Dendritic cell treated with granulocyte-macrophage colony-stimulating factor and Interleukin-4, amounts not matched to agents 40 ng/mL and 50 ng/mL, for 4 days (primary cell): ENCODE results near the gene RTN4R.
"Not testable (repeated sequence)": the region's sequence is repeated elsewhere in the genome, so short reads cannot be mapped to it uniquely, and the experiment has no call there.

Experiments
- H3K27ac Mint-ChIP-seq: one replicate; pipeline ENCODE4 v1.8.0; 2022; ENCODE audit warnings: mild to moderate bottlenecking, mixed read lengths
- H3K27me3 Mint-ChIP-seq: one replicate; pipeline ENCODE4 v1.8.0; 2022; ENCODE audit warnings: mild to moderate bottlenecking, mixed read lengths
- H3K36me3 Mint-ChIP-seq: one replicate; pipeline ENCODE4 v1.8.0; 2022; ENCODE audit warnings: low read depth, mixed read lengths
- H3K4me1 Mint-ChIP-seq: one replicate; pipeline ENCODE4 v1.8.0; 2022; ENCODE audit warnings: low read depth, mixed read lengths
- H3K4me3 Mint-ChIP-seq: one replicate; pipeline ENCODE4 v1.8.0; 2022; ENCODE audit warnings: mild to moderate bottlenecking, moderate library complexity, mixed read lengths
- H3K9me3 Mint-ChIP-seq: one replicate; pipeline ENCODE4 v1.8.0; 2022; ENCODE audit warnings: mixed read lengths
- intact Hi-C: fragments of 100-400 bp; cut with micrococcal nuclease; formaldehyde crosslinking; loops from one replicate; pipeline ENCODE4 v1.15.0; 2022

Gene RTN4R

DNA sequence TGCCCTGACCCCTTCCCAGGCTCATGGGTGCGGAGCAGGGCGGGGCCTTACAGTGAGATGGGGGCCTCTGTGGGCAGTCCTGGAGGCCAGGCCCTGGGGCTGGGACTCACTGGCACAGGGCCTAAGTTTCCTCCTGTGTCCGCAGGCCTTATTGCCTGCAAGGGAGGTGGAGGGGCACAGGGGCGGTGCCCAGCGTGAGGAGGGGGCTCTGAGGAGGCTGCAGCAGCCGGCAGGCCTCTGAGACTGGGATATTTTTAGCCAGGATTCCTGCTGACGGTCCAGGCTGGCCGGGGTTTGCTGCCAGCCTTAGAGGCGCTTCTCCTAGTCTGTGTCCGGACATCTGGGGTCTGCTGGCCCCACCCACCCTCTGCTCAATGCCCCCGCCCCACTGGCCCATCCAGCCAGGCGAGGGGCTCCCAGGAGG, 5.7 kb upstream of the RTN4R start:
- H3K27ac Mint-ChIP-seq, result no peak overlapping the region
- H3K36me3 Mint-ChIP-seq, result no peaks in the 10 kb centered on the region
- no peaks in the 10 kb centered on the region for H3K9me3 Mint-ChIP-seq
- no peak overlapping the region for H3K4me3 Mint-ChIP-seq
- intact Hi-C loops, result no loop called here
- peaks cover 15% of the 10 kb centered on the region for H3K27me3 Mint-ChIP-seq
- H3K4me1 Mint-ChIP-seq, result peaks cover 15% of the 10 kb centered on the region

DNA sequence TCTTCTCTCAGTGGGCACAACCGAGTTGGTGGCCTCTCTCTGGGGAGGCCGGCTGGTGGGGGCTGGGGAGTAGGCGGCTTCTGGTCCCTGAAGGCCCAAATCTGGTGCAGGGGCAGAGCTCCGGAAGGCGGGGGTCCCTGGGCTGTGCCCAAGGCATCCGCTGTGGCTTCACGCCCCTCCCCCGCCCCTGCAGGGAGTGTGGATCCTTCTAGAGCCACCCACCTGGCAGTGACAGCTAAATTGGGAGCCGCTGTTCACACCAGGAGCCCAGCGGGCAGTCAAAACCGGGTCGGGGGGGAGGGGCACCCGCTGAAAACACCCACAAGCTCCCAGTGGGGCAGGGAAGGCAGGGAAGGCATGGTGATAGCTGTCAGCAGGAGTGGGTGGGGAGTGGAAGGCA, 4.6 kb upstream of the RTN4R start:
- H3K27me3 Mint-ChIP-seq, result peaks cover 20% of the 10 kb centered on the region
- no peak overlapping the region for H3K4me3 Mint-ChIP-seq
- intact Hi-C loops, result no loop called here
- no peak overlapping the region for H3K27ac Mint-ChIP-seq
- H3K4me1 Mint-ChIP-seq, result peaks cover 18% of the 10 kb centered on the region
- no peaks in the 10 kb centered on the region for H3K9me3 Mint-ChIP-seq
- no peaks in the 10 kb centered on the region for H3K36me3 Mint-ChIP-seq

DNA sequence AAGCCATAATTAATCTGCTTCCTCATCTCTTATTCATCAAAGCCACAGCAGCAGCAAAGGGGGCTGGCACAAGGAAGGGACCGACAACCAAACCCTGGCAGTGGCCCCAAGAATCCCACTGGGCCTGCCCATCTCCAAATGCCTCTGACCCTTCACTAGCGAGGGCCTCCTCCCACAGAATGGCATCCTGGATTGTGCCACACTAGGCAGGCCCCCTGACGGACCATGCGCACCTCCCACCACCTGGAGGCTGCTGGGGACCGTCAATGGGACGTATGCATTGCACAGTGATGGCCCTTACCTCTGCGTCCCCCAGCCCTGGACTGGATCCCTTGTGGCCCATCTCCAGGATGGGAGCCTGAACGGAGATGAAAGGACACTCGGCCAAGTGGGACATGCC, 4.1 kb upstream of the RTN4R start:
- H3K9me3 Mint-ChIP-seq, result no peaks in the 10 kb centered on the region
- no peak overlapping the region for H3K4me3 Mint-ChIP-seq
- H3K4me1 Mint-ChIP-seq, result peaks cover 18% of the 10 kb centered on the region
- H3K27me3 Mint-ChIP-seq, result peaks cover 25% of the 10 kb centered on the region
- H3K36me3 Mint-ChIP-seq, result no peaks in the 10 kb centered on the region
- intact Hi-C loops, result no loop called here
- no peak overlapping the region for H3K27ac Mint-ChIP-seq

DNA sequence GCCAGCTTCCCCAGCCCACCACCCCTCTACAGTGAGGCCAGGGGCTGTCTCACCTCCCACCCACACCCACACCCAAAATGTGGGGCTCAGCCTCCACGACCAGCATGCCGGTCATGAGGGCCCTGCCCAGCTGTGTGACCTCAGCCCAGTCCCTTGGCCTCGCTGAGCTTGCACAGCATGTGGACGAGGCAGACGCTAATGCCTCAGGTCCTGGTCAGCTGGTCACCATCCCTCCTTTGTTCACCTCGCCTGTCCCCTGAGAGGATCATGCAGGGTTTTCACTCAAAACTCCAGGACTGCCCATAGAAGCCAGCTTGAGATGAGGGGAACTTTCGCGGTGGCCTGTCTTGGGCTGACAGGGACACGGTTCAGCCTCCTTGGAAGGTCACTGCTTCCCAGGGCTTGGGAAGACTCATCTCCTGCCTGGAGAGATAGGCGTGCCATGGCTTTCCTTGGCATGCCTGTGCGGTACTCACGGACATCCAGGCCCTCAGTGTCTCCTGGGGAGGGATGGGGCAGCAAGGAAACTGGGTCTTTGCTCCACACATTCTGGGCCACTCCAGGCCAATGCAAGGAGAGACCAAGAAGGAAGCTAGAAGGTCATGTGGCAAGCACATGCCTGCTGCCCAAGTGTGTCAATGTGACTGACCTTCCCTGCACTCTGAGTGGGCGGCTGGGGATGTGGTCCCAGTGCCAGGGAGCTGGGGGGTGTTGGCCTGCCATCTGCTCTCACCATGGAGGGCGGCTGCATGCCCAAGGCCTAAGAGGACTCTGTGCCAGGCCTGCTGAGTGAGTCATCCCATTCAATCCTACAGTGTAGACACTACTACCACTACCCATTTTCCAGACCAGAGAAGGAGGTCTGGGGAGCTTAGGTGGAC, 3.2 kb upstream of the RTN4R start:
- no peaks in the 10 kb centered on the region for H3K9me3 Mint-ChIP-seq
- peaks cover 18% of the 10 kb centered on the region for H3K4me1 Mint-ChIP-seq

DNA sequence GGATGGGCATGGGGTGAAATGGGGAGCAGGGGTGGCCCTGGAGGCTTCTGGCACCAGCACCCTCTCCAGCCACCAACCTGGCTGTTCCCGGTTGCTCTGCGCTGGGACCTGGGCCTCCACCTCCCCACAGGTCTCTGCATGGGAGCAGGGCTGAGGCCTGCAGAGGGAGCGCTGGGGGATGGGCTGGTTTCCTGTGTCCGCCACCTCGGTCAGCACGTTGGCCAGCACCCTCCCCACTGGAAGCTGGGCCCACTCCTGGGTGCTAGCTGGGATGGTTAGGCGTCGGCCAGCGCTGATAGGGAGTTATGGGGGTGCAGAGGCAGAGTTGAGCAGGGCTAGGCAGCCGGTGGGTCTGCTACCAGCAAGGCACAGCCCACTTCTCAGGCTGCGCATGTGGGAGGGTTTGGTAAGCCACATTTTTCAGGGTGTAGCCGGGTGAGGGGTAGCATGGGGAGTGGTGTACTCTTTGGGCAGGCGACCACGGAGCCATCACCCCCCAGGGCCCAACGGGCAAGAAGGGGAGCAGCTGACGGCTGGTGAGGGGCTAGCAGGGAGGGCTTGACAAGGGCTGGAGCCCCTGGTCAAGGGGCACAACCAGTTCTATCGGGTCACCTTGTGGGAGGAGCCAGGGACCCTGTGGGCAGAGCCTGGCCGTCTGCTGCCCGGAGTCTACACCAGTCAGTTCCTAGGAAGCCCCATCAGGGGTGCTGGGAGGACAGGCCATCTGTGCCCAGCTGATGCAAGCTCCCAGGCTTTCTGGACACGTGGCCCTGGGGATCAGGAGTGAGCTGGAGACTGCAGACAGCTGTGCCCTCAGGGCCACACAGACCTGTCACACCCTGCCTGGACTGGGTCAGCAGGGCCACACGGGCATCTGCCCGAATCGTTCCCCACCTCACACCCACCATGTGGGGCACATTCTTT, 2.3 kb upstream of the RTN4R start:
- H3K4me3 Mint-ChIP-seq, H3K9me3 Mint-ChIP-seq, H3K27ac Mint-ChIP-seq, intact Hi-C loops, H3K36me3 Mint-ChIP-seq: not testable (repeated sequence)
- peaks cover 36% of the 10 kb centered on the region for H3K27me3 Mint-ChIP-seq
- peaks cover 18% of the 10 kb centered on the region for H3K4me1 Mint-ChIP-seq

More for the DNA sequence above, 3.2 kb upstream of the RTN4R start:
- no peak overlapping the region for H3K4me3 Mint-ChIP-seq
- intact Hi-C loops, result no loop called here
- peaks cover 33% of the 10 kb centered on the region for H3K27me3 Mint-ChIP-seq
- no peaks in the 10 kb centered on the region for H3K36me3 Mint-ChIP-seq
- H3K27ac Mint-ChIP-seq, result no peak overlapping the region

DNA sequence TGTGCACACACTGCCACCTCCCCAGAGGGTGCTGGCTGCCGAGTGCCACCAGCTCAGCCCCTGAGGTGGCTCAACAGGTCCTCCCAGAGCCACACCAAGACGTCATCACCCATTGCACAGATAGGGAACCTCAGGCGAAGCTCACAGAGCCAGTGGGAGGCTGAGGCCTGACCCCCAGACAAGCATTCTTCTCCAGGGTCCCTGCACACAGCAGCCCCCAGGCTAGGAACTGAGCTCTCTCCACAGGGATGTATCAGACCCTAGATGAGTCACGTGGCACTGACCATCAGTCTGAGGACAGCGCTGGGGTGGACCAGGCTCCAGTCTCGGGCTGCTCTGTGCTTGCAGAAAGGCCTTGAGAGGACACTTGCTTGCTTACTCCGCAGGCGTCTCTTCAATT, 1.6 kb upstream of the RTN4R start:
- H3K27ac Mint-ChIP-seq, H3K4me3 Mint-ChIP-seq, H3K36me3 Mint-ChIP-seq, H3K9me3 Mint-ChIP-seq, intact Hi-C loops: not testable (repeated sequence)
- Mint-ChIP-seq H3K4me1 (peaks cover 18% of the 10 kb centered on the region), H3K27me3 (peaks cover 36% of the 10 kb centered on the region)

DNA sequence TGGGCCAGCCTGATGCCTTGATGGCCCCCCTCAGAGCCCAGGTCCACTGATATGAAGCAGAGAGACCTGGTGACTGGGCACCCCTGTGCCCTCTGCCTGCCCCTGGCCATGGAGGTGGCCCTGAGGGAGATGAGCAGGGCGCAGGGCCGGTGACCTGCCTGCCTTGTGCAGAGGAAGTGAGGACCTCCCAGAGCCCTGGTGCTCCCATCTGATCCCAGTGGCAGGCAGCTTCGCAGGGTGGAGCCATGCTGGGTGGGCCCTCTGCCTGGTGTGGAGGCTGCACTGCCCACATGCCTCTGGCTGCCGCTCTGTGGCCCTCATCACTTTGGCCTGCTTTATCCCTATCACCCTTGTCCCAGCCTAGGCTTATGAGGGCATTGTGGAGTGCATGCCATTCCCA, 1.1 kb upstream of the RTN4R start:
- H3K9me3 Mint-ChIP-seq, H3K4me3 Mint-ChIP-seq, H3K27ac Mint-ChIP-seq, H3K36me3 Mint-ChIP-seq, intact Hi-C loops: not testable (repeated sequence)
- Mint-ChIP-seq H3K27me3 (peaks cover 36% of the 10 kb centered on the region), H3K4me1 (peaks cover 18% of the 10 kb centered on the region)

DNA sequence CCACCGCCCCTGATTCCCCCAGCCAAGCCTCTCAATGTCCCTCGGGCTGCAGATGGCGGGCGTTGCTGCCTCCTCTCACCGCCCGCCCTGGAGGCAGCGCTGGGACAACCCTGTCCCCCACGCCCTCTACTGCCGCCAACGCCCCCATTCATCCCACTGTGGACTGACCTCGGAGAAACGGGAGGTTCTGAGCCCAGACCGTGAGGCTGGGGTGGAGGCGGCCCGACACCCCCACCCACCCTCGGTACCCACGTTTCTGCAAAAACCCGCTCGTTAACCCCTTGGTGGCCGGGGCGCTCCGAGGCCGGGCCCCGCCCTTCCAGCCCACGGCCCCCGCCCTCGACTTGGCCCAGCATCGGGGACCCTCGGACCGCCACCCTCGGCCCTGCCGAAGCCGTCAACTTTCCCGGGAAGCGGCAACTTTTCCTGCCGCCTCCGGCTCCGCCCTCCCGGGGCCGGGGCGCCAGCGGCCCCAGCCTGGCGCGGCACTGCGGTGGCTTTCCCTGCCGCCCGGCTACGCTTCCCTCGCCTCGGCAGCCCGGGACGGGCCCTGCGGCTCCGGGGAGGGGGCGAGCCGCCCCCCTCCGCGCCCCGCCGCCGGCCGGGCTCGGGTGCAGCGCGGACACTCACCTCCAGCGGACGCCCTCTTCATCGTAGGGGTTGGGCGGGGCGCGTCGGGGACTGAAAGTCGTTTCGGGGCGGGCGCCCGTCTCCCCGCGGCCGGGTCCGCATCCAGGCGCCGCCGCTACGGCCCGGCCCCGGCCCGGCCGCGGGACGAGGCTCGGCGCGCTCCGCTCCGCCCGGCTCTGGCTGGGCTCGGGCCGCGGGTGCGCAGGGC, 458 bp downstream of the RTN4R start:
- peak overlapping the region; percentile 41 for H3K4me3 Mint-ChIP-seq
- intact Hi-C loops, result no loop called here

DNA sequence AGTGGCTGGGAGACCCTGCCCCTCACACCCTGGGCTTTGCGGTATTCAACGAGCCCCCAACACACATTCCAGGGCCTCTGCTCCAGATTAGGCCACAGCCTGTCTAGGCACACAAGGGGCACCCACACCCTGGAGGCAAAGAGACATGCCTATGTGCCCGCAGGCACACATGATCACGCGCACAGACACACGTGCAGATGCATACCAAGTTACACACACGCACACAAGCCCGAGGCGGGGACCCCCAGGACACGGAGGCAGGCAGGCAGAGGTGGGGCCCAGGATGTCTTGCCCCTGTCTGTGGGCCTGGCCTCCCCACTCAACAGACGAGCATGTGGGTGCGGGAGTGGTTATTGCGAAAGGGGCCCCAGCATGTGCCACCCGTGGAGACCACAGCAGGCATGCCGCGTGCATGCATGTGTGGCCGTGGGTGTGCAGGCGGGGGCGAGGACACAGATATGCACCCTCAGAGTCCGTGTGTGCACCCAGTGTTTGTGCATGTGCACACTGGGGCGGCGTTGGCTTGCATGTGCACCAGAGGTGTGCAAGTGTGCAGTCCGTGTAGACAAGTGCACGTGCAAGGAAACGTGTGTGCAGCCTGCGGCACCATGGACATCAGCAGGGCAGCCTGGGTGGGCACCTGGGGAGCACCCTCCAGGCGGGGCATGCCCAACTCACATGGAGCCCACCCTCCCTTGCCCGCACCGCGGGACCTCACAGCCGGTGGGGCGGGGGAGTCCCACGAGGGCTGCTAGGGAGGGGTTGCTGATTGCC, 1.3 kb downstream of the RTN4R start:
- Mint-ChIP-seq H3K4me3 (peak overlapping the region; percentile 41), H3K4me1 (peaks cover 13% of the 10 kb centered on the region), H3K27me3 (peaks cover 36% of the 10 kb centered on the region)
- H3K27ac Mint-ChIP-seq, intact Hi-C loops, H3K9me3 Mint-ChIP-seq, H3K36me3 Mint-ChIP-seq: not testable (repeated sequence)

More for the DNA sequence above, 458 bp downstream of the RTN4R start:
- H3K36me3 Mint-ChIP-seq, result no peaks in the 10 kb centered on the region
- H3K9me3 Mint-ChIP-seq, result no peaks in the 10 kb centered on the region
- H3K27ac Mint-ChIP-seq, result no peak overlapping the region
- H3K27me3 Mint-ChIP-seq, result peaks cover 36% of the 10 kb centered on the region
- peaks cover 18% of the 10 kb centered on the region for H3K4me1 Mint-ChIP-seq

DNA sequence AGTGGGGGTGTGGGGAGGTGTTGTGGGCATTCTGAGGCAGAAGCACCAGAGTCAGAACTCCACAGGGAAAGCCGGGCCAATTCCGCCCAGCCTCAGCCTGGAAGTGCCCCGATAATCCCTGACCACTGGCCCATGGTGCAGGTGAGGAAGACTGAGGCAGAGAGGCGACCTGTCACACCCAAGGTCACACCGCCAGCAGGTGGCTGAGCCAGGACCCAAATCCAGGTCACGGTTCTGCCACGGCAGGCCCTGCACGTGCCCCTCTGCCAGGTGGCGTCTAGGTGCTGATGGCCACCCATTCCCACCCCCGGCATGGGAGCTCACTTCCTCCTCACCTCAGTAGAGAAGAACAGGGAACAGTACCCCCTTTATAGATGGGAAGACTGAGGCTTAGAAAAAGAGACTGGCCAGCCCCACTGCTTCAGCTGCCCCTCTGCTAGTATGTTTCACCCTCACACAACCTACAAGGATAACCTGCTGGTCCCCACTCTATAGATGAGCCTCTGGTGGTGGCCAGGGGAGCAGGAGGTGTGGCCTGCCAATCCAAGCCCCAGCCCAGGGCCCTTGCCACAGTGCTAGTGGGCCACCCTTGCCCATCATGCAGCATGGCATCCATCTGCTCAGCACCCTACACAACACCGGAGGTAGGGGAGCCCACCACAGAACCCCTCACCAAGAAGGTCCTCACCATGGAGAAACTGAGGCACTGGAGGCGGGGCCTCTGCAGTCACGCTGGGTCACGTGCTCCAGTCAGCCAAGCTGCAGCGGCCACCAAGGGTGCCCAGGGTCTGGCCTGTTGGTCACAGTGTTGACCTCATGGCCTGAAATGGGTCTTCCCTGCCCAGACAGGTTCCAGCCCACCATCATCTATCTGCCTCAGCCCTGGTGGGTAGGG, 2.1 kb downstream of the RTN4R start:
- intact Hi-C loops, H3K9me3 Mint-ChIP-seq, H3K36me3 Mint-ChIP-seq, H3K4me3 Mint-ChIP-seq, H3K27ac Mint-ChIP-seq, H3K4me1 Mint-ChIP-seq: not testable (repeated sequence)
- H3K27me3 Mint-ChIP-seq, result peaks cover 36% of the 10 kb centered on the region

DNA sequence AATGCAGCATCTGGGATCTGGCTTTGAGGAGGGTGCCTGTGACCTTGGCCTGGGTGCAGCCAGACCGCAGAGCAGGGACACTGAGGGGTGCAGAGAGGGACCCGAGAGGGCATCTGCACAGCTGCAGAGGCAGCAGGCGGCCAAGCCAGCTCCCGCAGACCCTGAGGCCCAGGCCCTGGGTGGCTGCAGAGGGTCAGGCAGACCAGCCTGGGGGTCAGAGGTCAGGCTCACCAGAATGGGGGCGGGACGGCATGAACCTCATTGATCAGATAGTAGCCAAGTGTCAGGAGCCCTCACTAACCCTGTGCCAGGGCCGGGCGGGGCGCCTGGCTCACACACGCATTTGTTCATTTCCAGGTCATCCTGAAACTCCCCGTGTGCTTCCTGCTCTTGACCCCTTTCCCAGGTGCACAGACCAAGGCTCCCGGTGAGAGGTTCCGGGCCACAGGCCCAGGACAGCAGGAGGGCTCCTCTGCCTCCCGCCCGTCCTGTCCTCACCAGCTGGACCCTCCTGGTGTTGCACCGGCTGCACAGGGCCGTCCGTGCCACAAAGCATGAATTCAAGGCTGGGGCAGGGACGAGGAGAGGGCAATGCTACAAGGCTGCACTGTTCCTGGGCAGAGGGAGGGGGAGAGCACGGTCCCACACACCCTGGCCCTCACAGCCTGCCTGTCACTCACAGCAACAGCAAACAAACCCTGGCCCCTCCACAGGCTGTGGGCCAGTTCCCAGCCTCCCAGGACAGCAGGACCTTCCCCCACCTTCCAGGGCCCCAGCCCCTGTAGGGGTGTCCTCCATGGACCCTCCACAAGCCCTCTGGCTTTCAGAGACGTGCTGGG, 3.3 kb downstream of the RTN4R start:
- H3K36me3 Mint-ChIP-seq, result no peaks in the 10 kb centered on the region
- no peak overlapping the region for H3K4me3 Mint-ChIP-seq
- H3K27ac Mint-ChIP-seq, result no peak overlapping the region
- H3K27me3 Mint-ChIP-seq, result peaks cover 28% of the 10 kb centered on the region
- intact Hi-C loops, result no loop called here
- H3K4me1 Mint-ChIP-seq, result peaks cover 5% of the 10 kb centered on the region
- no peaks in the 10 kb centered on the region for H3K9me3 Mint-ChIP-seq
